ENCODE results near the gene DUSP22. TPM values are rescaled to one million over a fixed set of nuclear protein-coding genes. Genes with fewer than 3 reads are reported as not detected.

Gene DUSP22
- polyA plus RNA-seq, 3 donors: 107 to 120 (median 117) TPM

- H3K36me3 Mint-ChIP-seq: peaks cover 0 to 4% of the 10 kb centered on the region in 2 donors
- Histone ChIP-seq H3K4me2 (replicated peaks; ENCODE audit: extremely low read depth, low read length, poor library complexity, severe bottlenecking) (no peak overlapping the region), H3K9me3 (replicated peaks in 1 of 2; ENCODE audit: control insufficient read depth in 1 of 2, insufficient read depth in 1 of 2, low read length in 2 of 2) (peaks cover 0 to 2% of the 10 kb centered on the region in 2 donors), H3K36me3 (replicated peaks in 1 of 2; ENCODE audit: control insufficient read depth in 1 of 2, insufficient read depth in 2 of 2, low read length in 2 of 2) (no peaks in the 10 kb centered on the region), H3K9ac (ENCODE audit: insufficient read depth, low read length, poor library complexity, severe bottlenecking) (no peak overlapping the region), H3K27ac (ENCODE audit: low read depth in 1 of 2, low read length in 2 of 2) (no peak overlapping the region), H3K79me2 (ENCODE audit: insufficient read depth, low read length) (no peaks in the 10 kb centered on the region), H3K4me1 (ENCODE audit: control insufficient read depth in 1 of 2, insufficient read depth in 2 of 2, low read length in 2 of 2) (no peaks in the 10 kb centered on the region), H3K27me3 (ENCODE audit: control insufficient read depth in 2 of 2, insufficient read depth in 2 of 2, low read length in 2 of 2) (peaks cover 0 to 17% of the 10 kb centered on the region in 2 donors), H2AFZ (ENCODE audit: insufficient read depth, low read depth, low read length, poor library complexity, severe bottlenecking) (no peak overlapping the region), H4K20me1 (ENCODE audit: insufficient read depth, low read length) (no peaks in the 10 kb centered on the region), H3K4me3 (replicated peaks in 1 of 3; ENCODE audit: low read depth in 2 of 3, low read length in 3 of 3) (no peak overlapping the region)
- H3K4me3 Mint-ChIP-seq: no peak overlapping the region
- intact Hi-C loops (cut with micrococcal nuclease): no loop called here
- peaks cover 4% of the 10 kb centered on the region for H3K4me1 Mint-ChIP-seq
- DNase-seq: no peak
- H3K27ac Mint-ChIP-seq: no peak overlapping the region
- WGBS (ENCODE audit: insufficient coverage): no CpG with 5 or more reads among the region's 8 CpGs
- peaks cover 0 to 7% (median 0%) of the 10 kb centered on the region in 7 donors for H3K9me3 Mint-ChIP-seq
- peaks cover 0 to 12% (median 5%) of the 10 kb centered on the region in 3 donors for H3K27me3 Mint-ChIP-seq (ENCODE audit: low read depth in 3 of 3)
- TF ChIP-seq CTCF (IDR thresholded peaks at IDR 0.05): no peak
Observed at GRCh38 chr6:279341-280029, 12.8 kb upstream of the DUSP22 start.

GRCh38 chr6:280775-281468, 11.4 kb upstream of the DUSP22 start:
- intact Hi-C loops (cut with micrococcal nuclease): no loop called here
- Histone ChIP-seq H3K4me3 (replicated peaks in 1 of 3; ENCODE audit: low read depth in 2 of 3, low read length in 3 of 3) (no peak overlapping the region), H4K20me1 (ENCODE audit: insufficient read depth, low read length) (no peaks in the 10 kb centered on the region), H2AFZ (ENCODE audit: insufficient read depth, low read depth, low read length, poor library complexity, severe bottlenecking) (no peak overlapping the region), H3K27ac (ENCODE audit: low read depth in 1 of 2, low read length in 2 of 2) (no peak overlapping the region), H3K9ac (ENCODE audit: insufficient read depth, low read length, poor library complexity, severe bottlenecking) (no peak overlapping the region), H3K4me1 (ENCODE audit: control insufficient read depth in 1 of 2, insufficient read depth in 2 of 2, low read length in 2 of 2) (no peaks in the 10 kb centered on the region), H3K36me3 (replicated peaks in 1 of 2; ENCODE audit: control insufficient read depth in 1 of 2, insufficient read depth in 2 of 2, low read length in 2 of 2) (no peaks in the 10 kb centered on the region), H3K27me3 (ENCODE audit: control insufficient read depth in 2 of 2, insufficient read depth in 2 of 2, low read length in 2 of 2) (peaks cover 0 to 11% of the 10 kb centered on the region in 2 donors), H3K79me2 (ENCODE audit: insufficient read depth, low read length) (no peaks in the 10 kb centered on the region), H3K9me3 (replicated peaks in 1 of 2; ENCODE audit: control insufficient read depth in 1 of 2, insufficient read depth in 1 of 2, low read length in 2 of 2) (peaks cover 0 to 2% of the 10 kb centered on the region in 2 donors), H3K4me2 (replicated peaks; ENCODE audit: extremely low read depth, low read length, poor library complexity, severe bottlenecking) (no peak overlapping the region)
- peaks cover 0 to 4% of the 10 kb centered on the region in 2 donors for H3K36me3 Mint-ChIP-seq
- peaks cover 0 to 7% (median 0%) of the 10 kb centered on the region in 7 donors for H3K9me3 Mint-ChIP-seq
- DNase-seq: no peak
- peaks cover 4% of the 10 kb centered on the region for H3K4me1 Mint-ChIP-seq
- H3K27ac Mint-ChIP-seq: no peak overlapping the region
- H3K4me3 Mint-ChIP-seq: peak overlapping the region in 1 of 2 donors; percentile 13
- TF ChIP-seq CTCF (IDR thresholded peaks at IDR 0.05): no peak
- peaks cover 4 to 11% (median 5%) of the 10 kb centered on the region in 3 donors for H3K27me3 Mint-ChIP-seq (ENCODE audit: low read depth in 3 of 3)
- whole genome bisulfite sequencing (ENCODE audit: insufficient coverage): 95% methylated on average over 8 of the region's 10 CpGs

Measured in CD14-positive monocyte (primary cell).